RPMI7951 (cell line): ENCODE data around the gene OR7A17. TPM values are rescaled to one million over a fixed set of nuclear protein-coding genes. Genes with fewer than 3 reads are reported as not detected.

Experiments used
- DNase-seq: peaks from one replicate; pipeline ENCODE4 v3.0.0-alpha.2; 2012; ENCODE audit warnings: low read depth
- total RNA-seq: library from RNA; depleted of rRNA; stranded (reverse); fragments of >200 nt; shearing (Covaris generic); gene quantifications from 2 replicates; pipeline ENCODE4 v1.2.3, GENCODE V29; 2014; rRNA removed

Gene OR7A17
- total RNA-seq: not detected in 2 replicates

GRCh38 chr19:14886032-14886431 lies at the start of gene OR7A17:
TSS of gene OR7A17 (minus strand) at chr19:14886132. CDS start at chr19:14881355, 4,777 bp downstream.
- DNase-seq: no peak

- no peak for DNase-seq
Observed at GRCh38 chr19:14933506-14933905, 47.6 kb upstream of the OR7A17 start.

- no peak for DNase-seq
Observed at GRCh38 chr19:14916848-14917247, 30.9 kb upstream of the OR7A17 start.

- no peak for DNase-seq
Observed at GRCh38 chr19:14915116-14915515, 29.2 kb upstream of the OR7A17 start.

GRCh38 chr19:14906711-14907110 lies 20.8 kb upstream of the OR7A17 start:
- DNase-seq: no peak

GRCh38 chr19:14901675-14902260 lies 15.8 kb upstream of the OR7A17 start:
- no peak for DNase-seq

GRCh38 chr19:14890643-14891379 lies 4.9 kb upstream of the OR7A17 start:
- DNase-seq: no peak

GRCh38 chr19:14889994-14890642 lies 4.2 kb upstream of the OR7A17 start:
- no peak for DNase-seq

- DNase-seq: peak; percentile 26
Observed at GRCh38 chr19:14871619-14872230, 14.2 kb downstream of the OR7A17 start.

GRCh38 chr19:14868497-14868896 lies 17.4 kb downstream of the OR7A17 start:
- no peak for DNase-seq

- DNase-seq: no peak
Observed at GRCh38 chr19:14848822-14849221, 37.1 kb downstream of the OR7A17 start, which contains the start of gene OR7A10. TSS of gene OR7A10 (minus strand) at chr19:14848922. CDS start at chr19:14841877, 7,045 bp downstream.

GRCh38 chr19:14843578-14843977 lies 42.4 kb downstream of the OR7A17 start:
- DNase-seq: no peak

- no peak for DNase-seq
Observed at GRCh38 chr19:14843169-14843568, 42.8 kb downstream of the OR7A17 start.

- peak; percentile 25 for DNase-seq
Observed at GRCh38 chr19:14840206-14840605, 45.7 kb downstream of the OR7A17 start.

GRCh38 chr19:14837391-14837790 lies 48.5 kb downstream of the OR7A17 start:
- DNase-seq: no peak

- DNase-seq: peak; percentile 9
Observed at GRCh38 chr19:14835011-14835410, 50.9 kb downstream of the OR7A17 start, which contains the start of the genes OR7A5 and OR7C1. TSS of gene OR7A5 (minus strand) at chr19:14835185. CDS start at chr19:14828241, 6,944 bp downstream. TSS of gene OR7C1 (minus strand) at chr19:14835185. CDS start at chr19:14800136, 35,049 bp downstream.

GRCh38 chr19:14830702-14831101 lies 55.2 kb downstream of the OR7A17 start:
- no peak for DNase-seq

Other genes with a start within 250 kb of the OR7A17 start
- not detected in 2 replicates for gene ADGRE3, start 211.3 kb downstream of the OR7A17 start, total RNA-seq
- gene ZNF333, start 196.1 kb downstream of the OR7A17 start, total RNA-seq: 7.9 and 10.4 TPM in 2 replicates
- 3.9 and 6.1 TPM in 2 replicates for gene ADGRE2, start 107.6 kb downstream of the OR7A17 start, total RNA-seq
- not detected in 2 replicates for gene OR7A5, start 50.9 kb downstream of the OR7A17 start, total RNA-seq
- under 0.01 TPM in 2 replicates for gene OR7C1, start 50.9 kb downstream of the OR7A17 start, total RNA-seq
- gene OR7A10, start 37.2 kb downstream of the OR7A17 start, total RNA-seq: not detected in 2 replicates
- not detected in 2 replicates for gene OR7C2, start 55.4 kb upstream of the OR7A17 start, total RNA-seq
- gene SLC1A6, start 93.7 kb upstream of the OR7A17 start, total RNA-seq: 0.10 and 0.36 TPM in 2 replicates
- gene CASP14, start 163.3 kb upstream of the OR7A17 start, total RNA-seq: 0.36 and 0.39 TPM in 2 replicates
- not detected in 2 replicates for gene OR1I1, start 196.1 kb upstream of the OR7A17 start, total RNA-seq
- gene SYDE1, start 221.3 kb upstream of the OR7A17 start, total RNA-seq: 15.0 and 23.3 TPM in 2 replicates